MCF 10A (cell line): ENCODE data around the gene CLCNKA. TPM values are rescaled to one million over a fixed set of nuclear protein-coding genes. Genes with fewer than 3 reads are reported as not detected.

Experiments used
- BruUV-seq: library from RNA; stranded (reverse); fragments of 400-500 nt; replicated peaks from 2 replicates; lab custom pipeline; 2021; lab: Mats Ljungman, UMichigan
- CTCF ChIA-PET: fragments of 300-600 bp; sonication (Branson Sonifier 250); formaldehyde crosslinking; extraction: SDS; loops from one replicate; lab custom pipeline; 2021; ENCODE audit warnings: antibody characterized with exemption, inconsistent platforms; lab: Yijun Ruan, JAX
- POLR2A ChIA-PET: fragments of 300-600, 350-650 bp; sonication (Branson Sonifier 250); formaldehyde crosslinking; extraction: SDS; loops from one replicate; lab custom pipeline; 2020; ENCODE audit warnings: antibody characterized with exemption, inconsistent platforms; lab: Yijun Ruan, JAX
- DNase-seq: peaks from one replicate; pipeline ENCODE4 v3.0.0-alpha.2; 2018; ENCODE audit not compliant: unreplicated experiment
- H3K27ac Mint-ChIP-seq: one replicate; pipeline ENCODE4 v1.8.0; 2022; ENCODE audit warnings: mild to moderate bottlenecking, low read depth, mixed read lengths; ENCODE audit not compliant: unreplicated experiment
- H3K27me3 Mint-ChIP-seq: one replicate; pipeline ENCODE4 v1.8.0; 2022; ENCODE audit warnings: mixed read lengths; ENCODE audit not compliant: insufficient read depth, unreplicated experiment
- H3K36me3 Mint-ChIP-seq: one replicate; pipeline ENCODE4 v1.8.0; 2022; ENCODE audit warnings: mild to moderate bottlenecking, moderate library complexity, mixed read lengths; ENCODE audit not compliant: insufficient read depth, unreplicated experiment
- H3K4me1 Mint-ChIP-seq: one replicate; pipeline ENCODE4 v1.8.0; 2022; ENCODE audit warnings: mixed read lengths; ENCODE audit not compliant: insufficient read depth, unreplicated experiment
- H3K4me3 Mint-ChIP-seq: one replicate; pipeline ENCODE4 v1.8.0; 2022; ENCODE audit warnings: mild to moderate bottlenecking, moderate library complexity, mixed read lengths; ENCODE audit not compliant: unreplicated experiment
- H3K9me3 Mint-ChIP-seq: one replicate; pipeline ENCODE4 v1.8.0; 2022; ENCODE audit warnings: mixed read lengths; ENCODE audit not compliant: unreplicated experiment
- intact Hi-C: fragments of 100-400 bp; cut with micrococcal nuclease; formaldehyde crosslinking; loops from 2 replicates; pipeline ENCODE4 v1.14.1; 2022
- total RNA-seq: library from RNA; stranded (reverse); gene quantifications from 2 replicates; pipeline ENCODE4 v1.2.3, GENCODE V29; 2022
- TF ChIP-seq, protein P1 (sequence below): fragments of 200-600 bp; IDR thresholded peaks from one replicate; pipeline ENCODE4 v1.8.0; 2022; ENCODE audit warnings: antibody characterized with exemption, mild to moderate bottlenecking; ENCODE audit not compliant: unreplicated experiment

Gene CLCNKA
- total RNA-seq, 1 experiment from 2014 or later: not detected

DNA sequence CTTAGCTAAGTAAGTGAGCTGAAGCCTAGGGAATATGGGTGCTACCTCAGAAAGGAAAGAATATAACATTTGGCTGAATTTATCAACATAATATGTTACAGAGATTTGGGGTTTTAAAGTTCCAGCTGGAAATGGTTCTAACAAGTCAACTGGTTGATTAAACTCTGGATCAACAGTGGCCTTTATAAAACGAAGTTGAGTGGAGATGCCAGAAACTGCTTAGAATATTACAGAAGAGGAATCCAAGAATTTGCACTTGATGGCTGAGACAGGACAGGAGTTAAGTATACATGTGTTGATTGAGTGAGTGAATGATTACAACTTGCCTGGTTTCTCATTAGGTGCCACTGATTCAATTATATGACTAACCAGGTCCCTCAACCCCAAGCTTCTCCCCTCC lies 38.6 kb upstream of the CLCNKA start:
- CTCF ChIA-PET: interaction anchor here (1.1 kb wide), 1 partner anchor 192 kb away, joined by 3 read pairs; no protein-coding TSS in a partner anchor
- H3K27ac Mint-ChIP-seq: no peak overlapping the region
- H3K36me3 Mint-ChIP-seq: no peaks in the 10 kb centered on the region
- no peak overlapping the region for H3K4me3 Mint-ChIP-seq
- BruUV-seq: no TSS peak
- TF ChIP-seq, protein P1, sequence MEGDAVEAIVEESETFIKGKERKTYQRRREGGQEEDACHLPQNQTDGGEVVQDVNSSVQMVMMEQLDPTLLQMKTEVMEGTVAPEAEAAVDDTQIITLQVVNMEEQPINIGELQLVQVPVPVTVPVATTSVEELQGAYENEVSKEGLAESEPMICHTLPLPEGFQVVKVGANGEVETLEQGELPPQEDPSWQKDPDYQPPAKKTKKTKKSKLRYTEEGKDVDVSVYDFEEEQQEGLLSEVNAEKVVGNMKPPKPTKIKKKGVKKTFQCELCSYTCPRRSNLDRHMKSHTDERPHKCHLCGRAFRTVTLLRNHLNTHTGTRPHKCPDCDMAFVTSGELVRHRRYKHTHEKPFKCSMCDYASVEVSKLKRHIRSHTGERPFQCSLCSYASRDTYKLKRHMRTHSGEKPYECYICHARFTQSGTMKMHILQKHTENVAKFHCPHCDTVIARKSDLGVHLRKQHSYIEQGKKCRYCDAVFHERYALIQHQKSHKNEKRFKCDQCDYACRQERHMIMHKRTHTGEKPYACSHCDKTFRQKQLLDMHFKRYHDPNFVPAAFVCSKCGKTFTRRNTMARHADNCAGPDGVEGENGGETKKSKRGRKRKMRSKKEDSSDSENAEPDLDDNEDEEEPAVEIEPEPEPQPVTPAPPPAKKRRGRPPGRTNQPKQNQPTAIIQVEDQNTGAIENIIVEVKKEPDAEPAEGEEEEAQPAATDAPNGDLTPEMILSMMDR: no peak
- intact Hi-C loops: no loop called here
- no peaks in the 10 kb centered on the region for H3K27me3 Mint-ChIP-seq
- no peak for DNase-seq
- H3K4me1 Mint-ChIP-seq: peaks cover 5% of the 10 kb centered on the region
- no peaks in the 10 kb centered on the region for H3K9me3 Mint-ChIP-seq
- POLR2A ChIA-PET: interaction anchor here (0.7 kb wide), 1 partner anchor 132 kb away, joined by 3 read pairs; no protein-coding TSS in a partner anchor

DNA sequence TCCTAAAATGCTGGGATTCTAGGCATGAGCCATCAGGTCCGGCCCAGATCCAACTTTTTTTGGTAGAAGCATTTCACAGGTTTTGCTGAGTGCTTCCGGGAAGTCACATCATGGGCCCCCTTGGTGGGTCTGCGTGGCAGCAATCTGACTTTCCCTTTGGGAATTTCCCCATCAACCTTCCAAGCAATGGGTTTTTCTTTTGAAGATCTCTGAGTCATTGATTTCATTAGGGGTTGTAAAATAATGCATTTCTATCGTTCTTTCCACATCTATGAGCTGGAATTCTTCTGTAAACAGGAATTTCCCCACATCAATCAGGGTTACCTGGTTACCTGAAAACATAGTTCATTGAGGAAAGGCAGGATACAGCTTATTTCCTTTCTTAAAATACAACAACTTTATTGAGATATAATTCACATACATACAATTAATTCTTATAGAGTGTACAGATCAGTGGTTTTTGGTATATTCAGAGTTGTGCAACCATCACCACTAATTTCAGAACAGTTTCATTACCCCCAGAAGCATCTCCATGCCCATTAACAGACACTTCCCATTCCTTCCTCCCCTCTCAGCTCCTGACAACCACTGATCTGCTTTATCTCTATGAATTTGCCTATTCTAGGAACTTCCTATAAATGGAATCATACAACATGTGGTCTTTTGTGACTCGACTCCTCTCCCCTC lies 36.1 kb upstream of the CLCNKA start:
- POLR2A ChIA-PET: interaction anchor here (1.0 to 2.0 kb wide), 2 partner anchors 10 to 136 kb away, joined by 3 to 8 read pairs; partner anchors contain the start of gene ZBTB17
- TF ChIP-seq, protein P1: no peak
- CTCF ChIA-PET: interaction anchor here (0.6 to 1.0 kb wide), 2 partner anchors 9 to 57 kb away, joined by 4 to 5 read pairs; no protein-coding TSS in a partner anchor
- Mint-ChIP-seq H3K4me3 (no peak overlapping the region), H3K36me3 (no peaks in the 10 kb centered on the region), H3K27me3 (no peaks in the 10 kb centered on the region), H3K4me1 (peaks cover 5% of the 10 kb centered on the region), H3K9me3 (no peaks in the 10 kb centered on the region), H3K27ac (no peak overlapping the region)
- BruUV-seq: no TSS peak
- DNase-seq: peak; percentile 35
- intact Hi-C loops: no loop called here

- CTCF ChIA-PET: no interaction called here
- no peak for DNase-seq
- TF ChIP-seq, protein P1: no peak
- no peaks in the 10 kb centered on the region for H3K36me3 Mint-ChIP-seq
- intact Hi-C loops: no loop called here
- H3K4me3 Mint-ChIP-seq: no peak overlapping the region
- no peaks in the 10 kb centered on the region for H3K27me3 Mint-ChIP-seq
- H3K4me1 Mint-ChIP-seq: peaks cover 5% of the 10 kb centered on the region
- H3K9me3 Mint-ChIP-seq: no peaks in the 10 kb centered on the region
- no peak overlapping the region for H3K27ac Mint-ChIP-seq
- BruUV-seq: no TSS peak
- POLR2A ChIA-PET: interaction anchor here (0.9 to 1.0 kb wide), 2 partner anchors 142 to 174 kb away, joined by 3 to 4 read pairs; partner anchors contain the start of gene SPEN
Measured at GRCh38 chr1:15988856-15989736, 32.7 kb upstream of the CLCNKA start.

DNA sequence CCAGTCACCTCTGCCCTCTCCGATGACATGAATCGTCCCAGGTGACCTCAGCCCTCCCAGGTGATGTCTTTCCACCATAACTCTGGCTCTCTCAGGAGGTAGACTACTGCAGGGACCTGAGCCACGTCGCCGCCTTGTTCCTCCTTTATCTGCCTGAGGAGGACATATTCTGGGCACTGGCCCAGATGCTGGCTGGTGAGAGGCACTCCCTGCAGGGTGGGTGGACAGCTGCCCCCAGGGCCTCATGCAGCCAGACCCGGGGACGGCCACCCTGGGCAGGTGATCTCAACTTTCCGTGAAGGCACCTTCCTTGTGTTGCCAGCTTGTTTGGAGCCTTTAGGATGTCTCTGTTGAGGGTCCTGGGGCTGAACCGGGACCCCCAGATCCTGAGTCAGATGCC lies 32.1 kb upstream of the CLCNKA start:
- H3K27ac Mint-ChIP-seq: no peak overlapping the region
- TF ChIP-seq, protein P1: no peak
- CTCF ChIA-PET: interaction anchor here (0.6 to 1.2 kb wide), 2 partner anchors 10 to 194 kb away, joined by 3 to 4 read pairs; no protein-coding TSS in a partner anchor
- no TSS peak for BruUV-seq
- H3K27me3 Mint-ChIP-seq: no peaks in the 10 kb centered on the region
- POLR2A ChIA-PET: no interaction called here
- no peaks in the 10 kb centered on the region for H3K36me3 Mint-ChIP-seq
- no peak for DNase-seq
- peaks cover 5% of the 10 kb centered on the region for H3K4me1 Mint-ChIP-seq
- H3K4me3 Mint-ChIP-seq: no peak overlapping the region
- intact Hi-C loops: loop anchor here (5.0 kb wide), 1 partner anchor 42 kb away; no protein-coding TSS in a partner anchor
- H3K9me3 Mint-ChIP-seq: no peaks in the 10 kb centered on the region
